T-helper 2 cell (primary cell): ENCODE results near the gene UCN.
"Not testable (repeated sequence)": the region's sequence is repeated elsewhere in the genome, so short reads cannot be mapped to it uniquely, and the experiment has no call there.

Experiments
- DNase-seq, 5 experiments: peaks; one replicate each; pipeline versions ENCODE4 v3.0.0 to v3.0.0-alpha.2; 2012 to 2022

The UCN gene

DNA sequence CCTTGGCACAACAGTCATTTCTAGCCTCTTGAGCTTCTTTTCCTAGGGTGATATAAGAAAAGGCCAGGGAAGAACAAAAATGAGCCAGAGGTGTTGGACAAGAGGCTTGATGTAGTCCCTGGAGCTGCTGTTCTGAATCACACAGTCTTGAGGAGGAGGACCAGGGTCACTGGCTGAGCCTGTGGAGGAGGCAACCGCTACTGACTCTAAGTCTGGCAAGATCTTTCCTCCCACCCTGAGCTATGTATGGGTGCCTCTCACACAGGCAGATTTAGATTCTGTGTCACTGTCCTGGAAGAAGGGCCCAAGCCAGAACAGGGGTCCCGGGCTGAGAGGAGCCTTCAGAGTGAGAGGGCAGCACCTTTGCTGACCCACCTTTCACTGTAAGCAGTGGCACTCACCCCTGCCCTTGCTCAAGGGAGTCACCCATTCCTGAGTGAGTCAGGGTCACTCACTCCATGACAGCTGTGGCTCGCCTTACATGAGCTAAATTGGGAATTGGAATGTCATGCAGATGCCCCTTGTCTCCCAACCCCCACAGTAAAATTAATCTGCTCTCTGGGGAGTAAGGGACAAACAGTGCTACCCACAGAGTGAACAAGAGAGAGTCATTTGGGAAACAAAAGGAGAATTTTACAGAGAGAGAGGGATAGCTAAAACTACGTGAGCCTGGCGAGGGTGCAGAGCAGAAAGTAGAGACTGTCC is 26.2 kb downstream of the UCN start, which contains the start of gene TRIM54:
TSS of gene TRIM54 (plus strand) at position 575 of the 705 bp plus-strand sequence. CDS start 303 bp downstream, outside the sequence.
- DNase-seq, result no peak

DNA sequence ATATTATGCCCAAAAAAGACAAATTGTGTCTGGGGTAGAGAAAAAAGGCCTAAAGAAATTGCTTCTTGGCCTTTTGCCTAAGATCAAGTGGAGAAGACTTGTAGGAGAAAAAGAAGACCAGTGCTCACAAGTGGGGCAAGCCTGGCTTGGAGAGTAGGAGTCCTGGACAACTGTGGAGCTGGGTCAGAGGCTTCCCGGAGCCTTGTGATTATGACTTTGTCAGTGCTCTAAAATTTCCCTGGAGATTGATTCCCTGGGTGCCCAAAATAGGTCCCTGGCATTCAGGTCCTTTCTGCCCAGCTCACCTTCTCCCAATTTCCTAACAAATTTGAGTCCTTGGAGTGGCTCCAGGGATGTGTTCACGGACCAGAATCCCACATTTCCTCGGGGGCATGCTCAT is 26.8 kb downstream of the UCN start:
- no peak for DNase-seq

DNA sequence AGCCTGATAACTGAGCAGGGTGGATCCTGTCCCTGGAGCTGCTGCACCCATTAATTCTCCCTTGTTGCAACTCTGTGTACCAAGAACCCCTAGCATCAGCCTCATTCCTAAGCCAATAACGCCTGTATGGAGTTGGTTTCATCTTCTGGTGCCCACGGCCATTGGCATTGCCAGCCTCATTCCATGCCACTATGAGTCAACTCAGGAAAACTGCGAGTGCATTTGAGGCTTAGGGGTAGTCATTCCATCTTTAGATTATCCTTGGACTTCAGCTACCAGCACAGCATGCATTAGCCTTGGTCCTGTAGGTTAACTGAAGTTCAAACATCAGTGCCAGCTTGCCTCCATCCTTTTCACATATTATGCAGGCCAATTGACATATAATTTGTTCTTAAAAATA is 27.4 kb downstream of the UCN start:
- peak in 1 of 5 experiments; percentile 16 for DNase-seq

DNA sequence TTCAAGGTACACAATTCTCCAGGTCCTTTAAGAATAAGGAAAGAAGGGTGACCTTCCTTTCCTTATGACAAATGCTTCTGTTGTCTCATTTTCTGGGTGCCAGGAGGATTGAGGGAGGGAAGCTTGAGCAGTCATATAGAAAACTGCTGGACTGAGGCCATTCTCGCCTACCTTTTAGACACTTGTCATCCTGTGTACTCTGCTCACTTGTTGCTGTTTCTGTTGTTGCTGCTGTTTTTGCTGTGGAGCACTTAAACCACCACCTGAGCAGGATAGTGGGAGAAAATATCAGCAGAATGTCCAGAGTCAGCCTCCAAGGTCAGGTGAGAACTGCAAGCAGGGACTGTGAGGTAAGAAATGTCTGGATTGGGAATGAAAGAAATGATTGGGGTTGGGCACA is 30.2 kb downstream of the UCN start:
- no peak for DNase-seq

DNA sequence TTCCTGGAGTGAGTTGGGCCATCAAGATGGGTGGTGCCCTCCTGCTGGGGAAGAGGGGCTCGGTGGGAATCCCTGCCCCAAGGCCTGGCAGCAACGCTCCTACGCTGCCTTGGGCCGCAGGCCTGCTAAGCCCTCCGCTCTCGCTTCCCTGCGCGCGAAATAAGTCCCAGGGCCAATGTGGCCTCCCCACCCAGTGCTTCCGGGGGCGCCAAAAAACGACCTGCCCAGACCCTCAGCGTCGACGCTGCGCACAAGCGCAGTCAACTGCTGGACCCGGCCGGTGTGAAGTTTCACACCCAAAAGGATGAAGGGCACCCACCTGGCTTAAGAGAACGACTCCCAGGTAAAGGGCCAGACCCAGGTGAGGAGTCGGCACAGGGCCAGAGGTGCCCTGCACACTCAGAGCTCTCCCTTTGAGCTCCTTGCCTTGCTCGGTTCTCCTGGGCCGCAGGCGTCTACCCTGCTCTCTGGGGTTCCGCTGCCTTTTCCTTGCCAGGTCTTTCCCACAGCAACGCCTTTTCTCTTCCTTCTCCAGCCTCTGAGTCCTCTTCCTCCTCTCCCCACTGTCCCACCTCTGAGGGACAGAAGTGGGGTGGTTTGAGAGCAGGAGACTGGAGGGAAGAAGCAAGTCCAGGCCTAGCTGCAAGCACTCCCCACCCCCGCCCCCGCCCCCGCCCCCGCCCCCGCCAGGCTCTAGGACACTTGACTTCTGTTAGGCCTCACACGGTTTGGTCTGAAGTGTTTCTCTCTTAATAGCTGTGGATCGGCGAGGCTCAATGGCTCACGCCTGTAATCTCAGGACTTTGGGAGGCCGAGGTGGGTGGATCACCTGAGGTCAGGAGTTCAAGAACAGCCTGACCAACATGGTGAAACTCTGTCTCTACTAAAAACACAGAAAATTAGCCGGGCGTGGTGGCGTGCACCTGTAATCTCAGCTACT is 32.8 kb downstream of the UCN start, which contains the start of gene DNAJC5G:
TSS of gene DNAJC5G (plus strand) at position 223 of the 940 bp plus-strand sequence. CDS start 1,296 bp downstream, outside the sequence.
- no peak for DNase-seq

DNA sequence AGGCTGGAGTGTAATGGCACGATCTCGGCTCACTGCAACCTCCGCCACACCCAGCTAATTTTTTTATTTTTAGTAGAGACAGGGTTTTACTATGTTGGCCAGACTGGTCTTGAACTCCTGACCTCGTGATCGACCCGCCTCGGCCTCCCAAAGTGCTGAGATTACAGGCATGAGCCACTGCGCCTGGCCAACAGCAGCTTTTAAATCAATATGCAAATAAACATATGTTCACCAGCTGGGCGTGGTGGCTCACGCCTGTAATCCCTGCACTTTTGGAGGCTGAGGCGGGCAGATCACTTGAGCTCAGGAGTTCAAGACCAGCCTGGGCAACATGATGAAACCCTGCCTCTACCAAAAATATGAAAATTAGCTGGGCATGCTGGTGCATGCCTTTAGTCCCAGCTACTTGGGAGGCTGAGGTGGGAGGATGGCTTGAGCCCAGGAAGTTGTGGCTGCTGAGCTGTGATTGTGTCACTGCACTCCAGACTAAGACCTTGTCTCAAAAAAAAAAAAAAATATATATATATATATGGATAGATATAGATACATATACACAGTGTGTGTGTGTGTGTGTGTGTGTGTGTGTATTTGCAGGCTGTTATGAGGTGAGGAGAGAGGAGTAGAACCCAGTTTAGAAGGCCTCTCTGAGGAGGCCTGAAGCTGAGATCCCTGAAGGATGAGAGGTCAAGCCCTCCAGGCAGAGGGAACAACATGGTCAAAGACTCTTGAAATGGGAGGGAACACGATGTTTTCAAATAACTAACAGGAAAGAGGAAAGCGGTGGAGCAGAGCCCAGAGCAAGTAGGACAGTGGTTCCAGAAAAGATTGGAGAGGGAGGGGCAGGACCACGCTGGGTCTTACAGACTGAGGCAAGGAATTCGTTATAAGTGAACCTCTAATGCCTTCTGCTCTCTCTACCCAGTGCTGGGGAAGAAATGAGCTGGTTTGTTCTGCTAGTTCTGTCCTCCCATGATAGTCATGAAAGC is 35.4 kb downstream of the UCN start:
- DNase-seq, result not testable (repeated sequence)

DNA sequence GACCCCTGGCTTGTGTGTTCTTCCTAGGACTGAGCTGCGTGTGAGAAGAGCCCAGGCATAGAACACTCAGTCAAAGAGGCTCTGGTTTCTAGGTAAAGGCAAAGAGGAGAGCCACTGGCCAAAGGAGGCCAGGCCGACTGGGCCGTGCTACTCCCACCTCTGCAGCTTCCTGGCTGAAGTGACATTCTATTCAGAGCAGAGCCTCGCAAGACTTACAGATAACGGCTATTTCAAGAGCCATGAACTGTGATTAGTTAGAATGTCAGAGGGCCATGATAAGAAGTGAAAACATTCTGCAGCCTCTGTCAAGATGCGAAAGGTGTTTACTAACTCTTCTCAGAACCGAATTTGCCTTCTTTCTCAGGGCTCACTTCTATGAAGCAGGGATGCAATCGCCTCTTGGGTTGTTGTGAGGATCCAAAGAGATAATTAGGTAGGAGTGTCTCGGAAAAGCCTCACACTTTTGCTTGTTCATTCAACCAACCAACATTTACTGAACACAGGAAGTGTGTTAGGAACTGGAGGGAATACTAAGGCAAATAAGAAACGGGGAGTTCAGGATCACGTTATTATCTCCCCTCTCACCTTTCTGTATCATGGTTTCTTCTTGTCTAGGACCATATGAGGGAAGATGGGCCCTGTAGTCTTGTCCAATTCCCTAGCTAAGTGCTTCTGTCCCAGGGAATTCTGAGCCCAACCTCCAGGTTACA is 36.5 kb downstream of the UCN start:
- DNase-seq, result no peak

DNA sequence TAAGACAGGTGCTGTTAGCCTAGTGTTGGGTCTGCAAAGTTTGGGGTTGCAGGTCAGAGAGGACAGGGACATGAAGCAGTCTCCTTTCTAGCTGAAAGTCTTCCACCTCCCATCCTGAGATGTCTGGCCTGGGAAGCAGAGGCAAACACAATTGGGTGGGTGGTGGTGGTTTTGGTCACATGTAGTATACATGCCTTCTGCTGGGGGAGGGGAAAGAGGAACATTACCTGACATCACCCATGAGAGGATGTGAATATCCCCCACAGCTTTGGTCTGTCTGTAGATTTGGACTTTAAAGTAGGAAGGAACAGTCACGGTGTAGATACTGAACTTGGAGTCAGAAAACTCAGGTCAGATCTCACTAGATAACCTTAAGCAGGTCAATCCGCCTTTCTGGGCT is 37.6 kb downstream of the UCN start:
- DNase-seq, result no peak

DNA sequence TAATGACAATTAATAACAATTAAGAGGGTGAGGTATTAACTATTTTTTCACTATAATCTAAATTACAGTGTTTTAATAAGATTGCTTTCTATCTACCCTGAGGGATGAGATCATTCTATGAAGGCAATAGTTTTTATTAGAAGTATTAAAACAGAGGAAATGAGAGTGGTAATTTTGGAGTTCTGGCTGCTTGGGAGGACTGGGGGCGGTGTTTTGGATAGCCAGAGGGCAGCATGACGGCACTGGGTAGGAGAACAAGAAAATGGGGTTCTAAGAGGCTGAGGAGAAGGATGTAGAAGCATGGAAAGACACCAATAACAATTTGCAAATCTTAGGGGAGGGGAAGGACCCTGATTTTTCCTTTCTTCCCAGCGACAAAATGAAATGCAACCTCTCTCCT is 38.1 kb downstream of the UCN start:
- no peak for DNase-seq

DNA sequence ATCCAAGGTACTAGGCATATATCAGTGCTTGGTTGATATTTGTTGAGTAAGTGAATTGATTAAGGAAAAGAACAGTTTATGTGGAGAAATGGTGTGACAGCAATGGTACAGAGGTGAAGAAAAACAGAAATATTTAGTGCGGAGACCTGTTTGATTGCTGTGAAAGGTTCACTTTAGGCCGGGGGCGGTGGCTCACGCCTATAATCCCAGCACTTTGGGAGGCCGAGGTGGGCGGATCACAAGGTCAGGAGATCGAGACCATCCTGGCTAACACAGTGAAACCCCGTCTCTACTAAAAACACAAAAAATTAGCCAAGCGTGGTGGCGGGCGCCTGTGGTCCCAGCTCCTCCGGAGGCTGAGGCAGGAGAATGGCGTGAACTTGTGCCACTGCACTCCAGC is 39.9 kb downstream of the UCN start:
- DNase-seq, result not testable (repeated sequence)

DNA sequence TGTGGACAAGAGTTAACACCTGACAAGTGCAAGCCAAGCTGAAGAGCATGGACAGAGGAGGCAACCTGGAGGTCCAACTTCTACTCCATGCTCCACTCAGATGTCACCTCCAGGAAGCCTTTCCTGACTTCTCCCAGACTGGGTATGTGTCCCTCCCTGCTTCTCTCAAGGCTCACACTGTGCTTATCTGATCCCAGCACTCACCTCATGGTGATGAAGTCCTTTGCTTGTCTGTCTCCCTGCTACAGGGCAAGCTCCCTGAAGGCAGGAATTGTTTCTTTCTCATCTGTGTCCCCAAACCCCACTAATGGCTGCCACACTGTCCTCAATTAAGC is 42.7 kb downstream of the UCN start:
- no peak for DNase-seq

DNA sequence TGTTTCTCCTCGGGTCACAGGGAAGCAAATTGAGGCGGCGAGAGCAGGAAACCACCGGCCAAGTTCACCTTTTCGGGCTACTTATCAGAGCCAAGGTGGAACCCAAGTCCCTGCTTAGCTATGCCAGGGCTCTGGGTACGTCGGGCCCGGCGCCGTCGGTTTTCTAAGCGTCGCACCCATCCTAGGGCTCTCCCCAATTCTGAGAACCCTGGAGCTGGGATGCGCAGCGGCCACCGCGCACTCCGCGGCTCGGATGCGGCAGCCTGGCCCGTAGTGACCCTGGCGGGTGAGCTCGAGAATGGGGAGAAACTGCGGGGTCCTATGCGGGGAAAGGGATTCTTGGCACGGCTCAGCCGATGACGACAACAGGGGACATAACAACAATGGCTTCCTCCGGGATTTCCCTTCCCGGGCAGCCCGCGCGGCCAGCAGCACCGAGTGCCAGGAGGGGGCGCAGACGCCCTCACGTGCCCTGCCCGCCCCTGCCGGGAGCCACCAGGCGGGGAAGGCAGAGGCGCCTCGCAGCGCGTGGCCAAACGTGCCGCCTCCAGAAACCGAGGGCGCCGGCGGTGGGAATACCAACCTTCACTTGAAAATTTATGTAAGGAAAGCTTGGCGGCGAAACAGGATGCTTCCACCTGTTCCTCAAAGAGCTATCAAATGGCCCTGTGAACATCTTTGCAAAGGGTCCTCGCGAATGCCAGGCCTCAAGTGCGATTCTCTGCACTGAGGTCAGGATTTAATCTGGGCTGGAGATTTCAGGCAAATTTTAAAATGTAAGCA is 43.3 kb downstream of the UCN start:
- DNase-seq, result peak; percentile 35 to 57 (median 48)

DNA sequence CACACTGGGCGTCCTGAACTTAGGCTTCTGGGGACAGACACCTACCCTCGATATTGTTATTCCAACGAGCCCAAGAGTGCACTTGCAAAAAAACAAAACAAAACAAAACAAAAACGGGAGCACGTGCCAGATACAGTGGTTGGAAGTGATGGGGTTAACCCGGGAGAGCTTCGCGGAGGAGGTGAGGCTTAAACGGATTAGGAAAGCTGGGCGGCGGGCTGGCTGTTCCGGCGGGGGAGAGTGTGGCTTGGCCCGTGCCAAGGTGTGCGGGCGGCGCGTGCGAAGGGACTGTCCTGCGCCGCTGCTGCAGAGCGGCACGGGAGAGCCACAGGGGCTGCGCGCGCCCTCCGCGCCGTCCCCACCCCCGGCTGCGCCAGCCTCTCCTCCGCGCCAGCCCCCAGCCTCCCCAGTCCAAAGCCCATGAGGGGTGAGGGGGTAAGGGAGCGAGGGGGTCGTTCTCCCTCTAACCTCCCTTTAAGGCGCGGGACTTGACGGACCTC is 43.9 kb downstream of the UCN start:
- DNase-seq, result peak in 1 of 5 experiments; percentile 19

DNA sequence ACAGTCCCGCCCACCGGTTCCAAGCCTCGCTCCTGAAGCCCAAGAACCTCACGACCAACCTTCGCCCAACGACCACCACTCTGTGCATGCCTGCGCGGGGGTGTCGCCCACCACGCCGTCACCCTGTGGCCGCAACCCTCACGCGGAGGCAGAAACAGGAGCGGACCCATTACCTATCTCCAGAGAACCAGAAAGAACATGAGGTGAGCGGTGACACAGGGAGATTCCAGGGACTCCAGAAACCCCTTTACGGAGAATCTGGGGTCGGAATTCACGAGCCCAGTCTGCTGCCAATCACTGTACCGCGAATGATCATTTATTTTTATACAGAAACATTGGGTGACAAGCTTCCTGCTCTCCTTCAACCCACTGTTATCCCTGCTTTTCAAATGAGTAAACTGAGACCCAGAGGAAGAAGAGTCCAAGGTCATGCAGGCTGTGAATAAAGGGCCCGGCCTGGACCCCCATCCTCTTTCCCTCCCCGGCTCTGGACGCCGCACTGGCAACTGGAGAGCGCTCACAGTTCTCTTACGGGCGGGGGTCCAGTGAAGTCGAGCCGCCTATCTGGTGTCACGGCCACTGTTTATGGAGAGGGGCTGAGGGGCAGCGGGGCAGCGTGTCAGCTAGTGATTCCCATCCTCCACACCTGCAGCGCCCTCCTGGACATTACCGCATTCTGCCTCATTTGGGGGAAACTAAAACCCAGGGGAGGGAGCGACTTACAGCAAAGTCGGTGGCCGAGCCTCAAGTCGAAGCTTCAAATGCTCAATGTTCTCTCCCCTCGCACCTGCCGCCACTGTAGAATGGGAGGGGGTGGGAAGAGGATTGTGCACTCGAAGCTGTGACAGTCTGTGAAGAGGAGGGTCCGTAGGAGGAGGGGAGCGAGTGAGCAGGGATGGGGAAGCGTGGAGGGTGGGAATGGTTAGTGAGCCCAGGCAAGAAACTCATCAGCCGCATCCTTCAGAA is 44.7 kb downstream of the UCN start:
- peak in 1 of 5 experiments; percentile 23 for DNase-seq

DNA sequence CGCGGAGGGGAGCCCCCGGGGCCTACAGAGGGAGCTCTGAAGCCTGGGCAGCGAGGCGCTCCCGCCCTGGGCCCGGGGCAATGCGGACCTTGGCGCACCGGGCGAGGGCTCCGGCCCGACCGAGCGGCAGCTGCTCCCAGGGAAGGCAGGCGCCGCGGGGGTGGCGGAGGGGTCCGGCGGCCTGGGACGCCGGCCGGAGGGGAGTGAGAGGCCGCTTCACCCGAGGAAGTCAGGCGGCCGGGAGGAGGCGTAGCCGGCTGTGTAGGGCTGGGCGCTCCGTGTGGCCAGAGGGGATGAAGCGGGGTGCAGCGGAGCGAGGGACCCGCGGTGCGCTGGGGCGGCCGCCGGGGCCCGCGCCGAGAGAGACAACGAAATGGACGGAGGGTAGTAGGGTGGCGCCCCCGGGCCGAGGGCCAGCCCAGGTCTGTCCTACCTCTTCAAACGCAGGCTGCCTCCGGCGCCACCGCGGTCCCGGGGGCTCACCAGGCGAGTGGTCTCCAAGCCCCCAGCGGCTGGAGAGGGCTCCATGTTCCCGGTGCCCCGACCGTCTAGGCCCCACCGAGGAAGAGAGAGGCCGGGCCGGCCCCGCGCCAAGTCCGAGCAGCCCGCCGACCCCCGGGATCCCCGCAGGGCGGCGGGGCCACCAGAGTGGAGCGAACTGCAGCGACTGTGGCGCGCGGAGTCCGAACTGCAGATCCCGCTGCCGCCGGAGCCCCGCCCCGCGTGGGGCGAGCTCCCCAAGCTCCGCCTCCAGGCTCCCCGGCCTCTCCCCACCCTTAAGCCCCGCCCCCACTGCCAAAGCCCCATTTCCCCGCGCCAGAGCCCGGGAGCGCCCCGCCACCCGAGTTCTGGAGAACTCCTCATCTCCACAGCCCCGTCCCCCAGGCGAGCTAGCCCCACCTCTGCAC is 45.6 kb downstream of the UCN start, which contains the start of gene SLC30A3:
TSS of gene SLC30A3 (minus strand) at position 669 of the 908 bp plus-strand sequence. CDS start at position 528, 141 bp downstream.
- peak; percentile 41 to 73 (median 56) for DNase-seq

DNA sequence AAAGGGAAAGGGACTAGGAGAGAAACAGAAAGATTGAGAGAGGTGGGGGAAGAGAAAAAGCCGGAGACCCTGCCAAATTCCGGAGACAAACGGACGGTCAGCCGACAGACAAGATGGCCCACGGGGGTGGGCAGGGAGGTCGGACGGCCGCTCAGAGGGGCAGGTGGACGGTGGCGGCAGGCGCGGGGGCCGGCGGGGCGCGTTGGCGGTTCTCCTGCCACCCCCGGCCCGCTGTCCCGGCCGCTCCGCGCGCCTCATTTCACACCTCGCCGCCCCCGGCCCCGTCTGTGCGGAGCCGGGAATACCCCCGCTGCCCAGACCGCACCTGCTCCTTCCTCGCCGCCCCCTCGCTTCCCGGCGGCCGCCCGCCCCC is 46.3 kb downstream of the UCN start:
- DNase-seq, result no peak

DNA sequence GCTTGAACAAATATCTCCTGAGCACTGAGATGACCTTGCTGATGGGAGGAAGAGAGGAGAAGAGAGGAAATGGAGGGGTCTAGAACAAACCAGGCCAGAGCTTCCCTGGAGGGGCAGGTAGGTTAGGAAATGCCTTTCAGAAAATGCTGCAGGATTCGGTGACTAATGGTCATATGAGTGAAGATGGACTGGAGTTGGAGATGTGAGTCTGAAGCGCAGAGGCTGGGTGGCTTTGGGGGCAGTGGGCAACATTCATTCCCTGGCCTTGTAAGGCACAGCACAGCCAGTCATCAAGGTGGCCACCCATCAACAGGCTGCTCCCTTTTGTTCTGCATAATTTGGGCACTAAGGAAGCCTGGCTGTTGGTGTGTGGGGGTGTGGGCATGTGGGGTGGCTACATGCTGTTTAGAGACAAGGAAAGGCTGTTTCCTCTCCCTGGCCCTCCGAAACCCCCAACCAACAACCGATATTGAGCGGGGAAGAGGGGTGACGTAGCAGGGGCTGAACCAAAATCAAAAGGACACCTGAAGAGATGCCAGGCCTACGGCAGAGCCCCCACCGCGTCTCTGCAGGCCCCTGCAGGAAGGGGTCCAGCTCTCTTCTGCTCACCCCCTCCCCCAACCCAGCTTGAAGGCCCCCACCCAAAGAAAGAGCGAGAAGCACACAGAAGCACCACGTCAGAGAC is 46.9 kb downstream of the UCN start:
- DNase-seq, result no peak

DNA sequence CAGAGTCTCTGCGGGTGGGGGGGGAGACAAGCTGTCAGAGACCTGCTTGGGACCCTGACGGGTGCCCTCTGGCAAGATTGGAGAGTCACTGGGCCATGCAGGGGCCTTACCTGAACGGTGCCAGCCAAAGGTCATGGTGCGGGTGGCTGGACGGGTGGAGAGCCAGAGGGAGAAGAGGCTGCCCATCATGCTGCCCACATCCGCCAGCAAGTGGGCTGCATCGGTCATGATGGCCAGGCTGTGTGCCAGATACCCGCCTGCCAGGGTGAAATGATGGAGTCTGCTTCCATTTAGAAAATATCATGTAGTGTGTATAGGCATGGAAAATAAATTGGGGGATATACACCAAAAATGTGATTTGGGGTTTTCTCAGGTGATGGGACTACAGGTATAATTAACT is 50.2 kb downstream of the UCN start:
- DNase-seq, result no peak
